ENCODE measurements around the gene CDKN2D.

CDKN2D gene

GRCh38 chr19:10568826-10569651, at the start of gene CDKN2D:
Gene CDKN2D (minus strand): TSS chr19:10568979. CDS start chr19:10568653, 326 bp downstream.
- peak; percentile 99 for DNase-seq (ENCODE audit: low read depth)

- no peak for DNase-seq (ENCODE audit: low read depth)
Measured at GRCh38 chr19:10617409-10618121, 48.8 kb upstream of the CDKN2D start.

GRCh38 chr19:10615429-10616023, 46.7 kb upstream of the CDKN2D start:
- DNase-seq (ENCODE audit: low read depth) = no peak

GRCh38 chr19:10612499-10613119, 43.8 kb upstream of the CDKN2D start:
- DNase-seq (ENCODE audit: low read depth) = no peak

- DNase-seq (ENCODE audit: low read depth) = no peak
Measured at GRCh38 chr19:10611907-10612306, 43.1 kb upstream of the CDKN2D start.

- DNase-seq (ENCODE audit: low read depth) = no peak
Measured at GRCh38 chr19:10604460-10604980, 35.7 kb upstream of the CDKN2D start.

DNA sequence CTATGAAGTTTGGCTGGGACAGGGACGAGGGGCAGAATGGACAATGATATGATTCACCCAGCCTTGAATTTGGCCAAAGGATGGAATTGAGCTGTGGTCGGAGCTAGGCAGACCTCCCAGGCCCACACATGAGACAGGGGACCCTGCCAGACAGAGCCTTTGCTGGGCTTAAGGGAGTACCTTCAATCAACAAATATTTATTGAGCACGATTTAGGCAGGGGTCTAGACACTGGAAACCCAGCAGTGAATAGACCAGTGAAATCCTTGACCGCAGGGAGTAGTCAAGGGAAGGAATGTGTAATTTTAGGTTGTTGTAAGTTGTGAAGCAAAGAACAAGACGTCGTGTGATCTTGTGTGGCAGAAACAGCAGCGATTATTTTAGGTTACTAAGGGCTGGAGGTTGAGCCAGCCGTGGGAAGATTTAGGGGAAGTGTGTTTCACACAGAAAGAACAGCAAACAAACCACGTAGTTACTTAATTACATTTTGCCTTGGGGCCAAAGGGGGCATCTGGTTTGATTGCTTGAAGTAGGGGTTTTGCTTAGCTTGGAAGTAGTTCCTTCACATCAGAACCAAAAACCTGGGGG, 35.2 kb upstream of the CDKN2D start:
- DNase-seq (ENCODE audit: low read depth) = no peak

DNA sequence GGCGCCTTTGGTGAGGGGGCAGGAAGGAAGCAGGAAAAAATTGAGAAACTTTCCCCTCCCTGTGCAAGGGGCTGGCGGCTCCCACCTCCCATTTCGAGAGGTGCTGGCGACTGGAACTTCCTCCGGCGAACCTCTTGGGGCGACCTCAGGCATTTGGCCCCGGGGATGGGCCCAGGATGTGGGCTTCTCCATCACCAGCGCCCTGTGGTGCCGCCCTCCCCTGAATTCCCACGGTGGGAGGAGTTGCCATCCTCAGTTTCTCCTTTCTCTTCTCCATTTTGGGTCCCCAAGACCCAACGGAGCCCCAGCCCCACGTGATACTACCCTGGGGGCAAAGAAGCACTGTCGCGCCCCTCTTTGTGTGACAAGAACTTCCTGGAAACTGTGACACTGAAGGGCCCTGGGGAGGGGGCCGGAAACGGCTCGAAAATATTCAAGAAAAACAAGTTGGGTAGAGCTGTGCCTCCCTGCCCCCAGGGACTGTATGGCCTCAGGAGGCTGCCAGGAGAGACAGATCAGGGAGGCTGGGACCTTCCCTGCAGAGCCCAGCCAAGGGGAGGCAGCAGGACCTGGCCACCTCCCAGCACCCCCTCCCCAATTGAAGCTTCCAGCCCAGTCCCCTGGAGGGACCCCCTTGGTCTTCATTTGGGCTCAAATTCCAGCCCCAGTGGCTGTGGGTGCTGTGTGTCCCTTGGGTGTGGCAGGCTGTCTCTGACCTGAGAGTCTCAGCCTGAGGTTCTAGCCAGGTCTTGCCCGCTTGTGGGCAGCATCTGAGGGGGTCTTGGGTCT, 34.5 kb upstream of the CDKN2D start:
- DNase-seq (ENCODE audit: low read depth) = peak; percentile 75

GRCh38 chr19:10602330-10603083, 33.7 kb upstream of the CDKN2D start:
- peak; percentile 81 for DNase-seq (ENCODE audit: low read depth)

DNA sequence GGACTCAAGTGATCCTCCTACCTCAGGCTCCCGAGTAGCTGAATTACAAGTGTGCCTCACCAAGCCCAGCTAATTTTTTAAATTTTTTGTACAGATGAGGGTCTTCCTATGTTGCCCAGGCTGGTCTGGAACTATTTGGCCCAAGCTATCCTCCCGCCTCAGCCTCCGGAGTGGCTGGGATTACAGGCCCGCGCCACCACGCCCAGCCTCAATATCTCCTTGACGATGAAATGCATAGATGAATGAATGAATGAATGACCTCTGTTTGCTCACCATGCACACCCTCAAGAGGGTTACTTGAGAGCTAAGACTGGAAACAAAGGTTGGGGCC, 33.2 kb upstream of the CDKN2D start:
- DNase-seq (ENCODE audit: low read depth) = no peak

- DNase-seq (ENCODE audit: low read depth) = no peak
Measured at GRCh38 chr19:10600149-10600548, 31.4 kb upstream of the CDKN2D start.

- DNase-seq (ENCODE audit: low read depth) = no peak
Measured at GRCh38 chr19:10593820-10594637, 25.2 kb upstream of the CDKN2D start.

GRCh38 chr19:10593148-10593547, 24.4 kb upstream of the CDKN2D start:
- no peak for DNase-seq (ENCODE audit: low read depth)

DNA sequence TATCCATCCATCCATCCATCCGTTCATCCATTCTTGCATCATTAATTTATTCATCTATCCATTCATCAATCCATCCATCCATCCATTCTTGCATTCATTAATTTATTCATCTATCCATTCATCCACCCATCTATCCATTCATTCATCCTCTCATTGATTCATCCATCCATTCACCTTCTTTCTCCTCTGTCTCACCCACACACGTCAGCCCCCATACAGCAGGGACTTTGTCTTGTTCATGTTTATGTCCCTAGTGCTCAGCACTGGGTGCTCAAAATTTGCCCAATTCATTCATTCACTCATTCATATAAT, 19.0 kb upstream of the CDKN2D start:
- DNase-seq (ENCODE audit: low read depth) = no peak

- DNase-seq (ENCODE audit: low read depth) = no peak
Measured at GRCh38 chr19:10587022-10587838, 18.5 kb upstream of the CDKN2D start, which contains the start of gene AP1M2. Gene AP1M2 (minus strand): TSS chr19:10587312. CDS start chr19:10587231, 81 bp downstream.

- no peak for DNase-seq (ENCODE audit: low read depth)
Measured at GRCh38 chr19:10586396-10586795, 17.6 kb upstream of the CDKN2D start.

- no peak for DNase-seq (ENCODE audit: low read depth)
Measured at GRCh38 chr19:10583036-10583776, 14.4 kb upstream of the CDKN2D start.

- no peak for DNase-seq (ENCODE audit: low read depth)
Measured at GRCh38 chr19:10582091-10582490, 13.3 kb upstream of the CDKN2D start.

Measured in stimulated activated CD8-positive, alpha-beta memory T cell treated with anti-CD3 and anti-CD28 coated beads, Interleukin-12 subunit alpha, Interleukin-12 subunit beta, amount 100 ng/mL, for 1 hour (primary cell).